Testis (tissue), 2 donors: Measurements from ENCODE around the gene FOXI1.

Source experiments
- POLR2A ChIP-seq: fragments of 450-650 bp; IDR thresholded peaks from one replicate; pipeline ENCODE4 v1.6.1; 2017; ENCODE audit warnings: antibody characterized with exemption, mild to moderate bottlenecking, moderate library complexity
- TF ChIP-seq, protein P1 (sequence below), 3 experiments: fragments of 450-650 bp in 2 of 3; fragments of 200-600 bp in 1 of 3; sonication (generic) in 1 of 3; IDR thresholded peaks; one replicate each; pipeline ENCODE4 v1.5.1; 2016 to 2019; ENCODE audit warnings: antibody characterized with exemption in 3 of 3, mild to moderate bottlenecking in 2 of 3, moderate library complexity in 1 of 3

DNA sequence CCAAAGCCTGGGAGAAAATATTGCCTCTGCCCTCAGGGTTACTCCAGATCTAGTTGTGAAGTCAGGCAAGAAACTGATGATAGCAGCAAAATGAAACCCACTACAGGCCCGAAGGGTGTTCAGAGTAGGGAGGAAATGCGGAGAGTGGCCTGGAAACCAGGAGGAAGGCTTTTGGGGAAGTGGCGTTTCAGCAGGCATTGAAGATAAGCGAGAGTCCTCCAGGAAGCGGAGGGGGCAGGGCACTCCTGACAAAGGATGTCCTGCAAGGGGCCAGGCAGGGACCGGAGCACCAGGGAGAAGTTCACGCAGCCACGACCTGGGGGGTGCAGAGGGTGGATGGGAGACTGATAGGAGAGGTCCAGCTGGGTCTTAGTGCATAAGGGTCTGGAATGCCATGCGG is 7.8 kb upstream of the FOXI1 start:
- TF ChIP-seq, protein P1, sequence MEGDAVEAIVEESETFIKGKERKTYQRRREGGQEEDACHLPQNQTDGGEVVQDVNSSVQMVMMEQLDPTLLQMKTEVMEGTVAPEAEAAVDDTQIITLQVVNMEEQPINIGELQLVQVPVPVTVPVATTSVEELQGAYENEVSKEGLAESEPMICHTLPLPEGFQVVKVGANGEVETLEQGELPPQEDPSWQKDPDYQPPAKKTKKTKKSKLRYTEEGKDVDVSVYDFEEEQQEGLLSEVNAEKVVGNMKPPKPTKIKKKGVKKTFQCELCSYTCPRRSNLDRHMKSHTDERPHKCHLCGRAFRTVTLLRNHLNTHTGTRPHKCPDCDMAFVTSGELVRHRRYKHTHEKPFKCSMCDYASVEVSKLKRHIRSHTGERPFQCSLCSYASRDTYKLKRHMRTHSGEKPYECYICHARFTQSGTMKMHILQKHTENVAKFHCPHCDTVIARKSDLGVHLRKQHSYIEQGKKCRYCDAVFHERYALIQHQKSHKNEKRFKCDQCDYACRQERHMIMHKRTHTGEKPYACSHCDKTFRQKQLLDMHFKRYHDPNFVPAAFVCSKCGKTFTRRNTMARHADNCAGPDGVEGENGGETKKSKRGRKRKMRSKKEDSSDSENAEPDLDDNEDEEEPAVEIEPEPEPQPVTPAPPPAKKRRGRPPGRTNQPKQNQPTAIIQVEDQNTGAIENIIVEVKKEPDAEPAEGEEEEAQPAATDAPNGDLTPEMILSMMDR (IDR thresholded peaks at IDR 0.05): no peak
- TF ChIP-seq POLR2A: no peak
